Mammary microvascular endothelial cell (primary cell): ENCODE data around the gene CHST7. TPM values are rescaled to one million over a fixed set of nuclear protein-coding genes. Genes with fewer than 3 reads are reported as not detected.

ENCODE experiments used
- total RNA-seq: library from RNA; depleted of rRNA; stranded (reverse); fragments of >200 nt; gene quantifications from 2 replicates; pipeline ENCODE4 v1.2.3, GENCODE V29; 2015

Gene CHST7
- 33.6 and 37.3 TPM in 2 replicates for total RNA-seq

GRCh38 chrX:46573331-46573891, at the start of gene CHST7:
TSS of gene CHST7 (plus strand) at chrX:46573765. CDS start at chrX:46573932, 167 bp downstream.

GRCh38 chrX:46545111-46546005, 28.2 kb upstream of the CHST7 start, which contains the start of gene ZNF674:
TSS of gene ZNF674 (minus strand) at chrX:46545421. CDS start at chrX:46542087, 3,334 bp downstream.

Other genes with a start within 250 kb of the CHST7 start
- gene ZNF674, start 28.3 kb upstream of the CHST7 start, total RNA-seq = 2.8 and 3.4 TPM in 2 replicates
- 2.1 and 5.1 TPM in 2 replicates for gene SLC9A7, start 185.4 kb downstream of the CHST7 start, total RNA-seq